ENCODE measurements around the gene S100A12.

The S100A12 gene

GRCh38 chr1:153397924-153398651 is 22.7 kb upstream of the S100A12 start:
- no peak for DNase-seq (ENCODE audit: low read depth)
- no peak overlapping the region for H3K4me3 ChIP-seq (ENCODE audit: low read depth, low read length)

- DNase-seq (ENCODE audit: low read depth) = no peak
Measured at GRCh38 chr1:153397051-153397923, 21.9 kb upstream of the S100A12 start.

GRCh38 chr1:153396461-153396860 is 21.0 kb upstream of the S100A12 start:
- no peak for DNase-seq (ENCODE audit: low read depth)
- no peak overlapping the region for H3K4me3 ChIP-seq (ENCODE audit: low read depth, low read length)

More at GRCh38 chr1:153397051-153397923, 21.9 kb upstream of the S100A12 start:
- H3K4me3 ChIP-seq (ENCODE audit: low read depth, low read length) = no peak overlapping the region

- H3K4me3 ChIP-seq (ENCODE audit: low read depth, low read length) = no peak overlapping the region
- DNase-seq (ENCODE audit: low read depth) = no peak
Measured at GRCh38 chr1:153395776-153396175, 20.4 kb upstream of the S100A12 start.

- no peak for DNase-seq (ENCODE audit: low read depth)
- H3K4me3 ChIP-seq (ENCODE audit: low read depth, low read length) = no peak overlapping the region
Measured at GRCh38 chr1:153395136-153395685, 19.8 kb upstream of the S100A12 start.

GRCh38 chr1:153394391-153394790 is 19.0 kb upstream of the S100A12 start:
- no peak for DNase-seq (ENCODE audit: low read depth)
- H3K4me3 ChIP-seq (ENCODE audit: low read depth, low read length) = no peak overlapping the region

- H3K4me3 ChIP-seq (ENCODE audit: low read depth, low read length) = no peak overlapping the region
- no peak for DNase-seq (ENCODE audit: low read depth)
Measured at GRCh38 chr1:153393926-153394325, 18.5 kb upstream of the S100A12 start.

GRCh38 chr1:153392822-153393221 is 17.4 kb upstream of the S100A12 start:
- no peak for DNase-seq (ENCODE audit: low read depth)
- no peak overlapping the region for H3K4me3 ChIP-seq (ENCODE audit: low read depth, low read length)

- no peak for DNase-seq (ENCODE audit: low read depth)
- no peak overlapping the region for H3K4me3 ChIP-seq (ENCODE audit: low read depth, low read length)
Measured at GRCh38 chr1:153392258-153392657, 16.8 kb upstream of the S100A12 start.

- H3K4me3 ChIP-seq (ENCODE audit: low read depth, low read length) = no peak within 1 kb of the TSS
- DNase-seq (ENCODE audit: low read depth) = no peak
Measured at GRCh38 chr1:153390938-153391710, 15.7 kb upstream of the S100A12 start, which contains the start of gene S100A8. S100A8 (minus strand) TSS chr1:153391073; CDS start chr1:153390535, 538 bp downstream.

GRCh38 chr1:153389973-153390879 is 14.8 kb upstream of the S100A12 start:
- H3K4me3 ChIP-seq (ENCODE audit: low read depth, low read length) = no peak overlapping the region
- DNase-seq (ENCODE audit: low read depth) = no peak

- no peak overlapping the region for H3K4me3 ChIP-seq (ENCODE audit: low read depth, low read length)
- no peak for DNase-seq (ENCODE audit: low read depth)
Measured at GRCh38 chr1:153389401-153389800, 14.0 kb upstream of the S100A12 start.

GRCh38 chr1:153387785-153388184 is 12.4 kb upstream of the S100A12 start:
- H3K4me3 ChIP-seq (ENCODE audit: low read depth, low read length) = no peak overlapping the region
- DNase-seq (ENCODE audit: low read depth) = no peak

GRCh38 chr1:153387001-153387400 is 11.6 kb upstream of the S100A12 start:
- no peak overlapping the region for H3K4me3 ChIP-seq (ENCODE audit: low read depth, low read length)
- no peak for DNase-seq (ENCODE audit: low read depth)

GRCh38 chr1:153386500-153386901 is 11.1 kb upstream of the S100A12 start:
- no peak overlapping the region for H3K4me3 ChIP-seq (ENCODE audit: low read depth, low read length)
- DNase-seq (ENCODE audit: low read depth) = no peak

GRCh38 chr1:153384958-153385580 is 9.6 kb upstream of the S100A12 start:
- DNase-seq (ENCODE audit: low read depth) = no peak
- H3K4me3 ChIP-seq (ENCODE audit: low read depth, low read length) = no peak overlapping the region

GRCh38 chr1:153380711-153381110 is 5.3 kb upstream of the S100A12 start:
- DNase-seq (ENCODE audit: low read depth) = no peak
- H3K4me3 ChIP-seq (ENCODE audit: low read depth, low read length) = no peak overlapping the region

- H3K4me3 ChIP-seq (ENCODE audit: low read depth, low read length) = no peak overlapping the region
- DNase-seq (ENCODE audit: low read depth) = no peak
Measured at GRCh38 chr1:153379591-153379990, 4.2 kb upstream of the S100A12 start.
